Measurements from ENCODE around the gene DPP10.
"Not testable (repeated sequence)": the region's sequence is repeated elsewhere in the genome, so short reads cannot be mapped to it uniquely, and the experiment has no call there.

DPP10 gene

DNA sequence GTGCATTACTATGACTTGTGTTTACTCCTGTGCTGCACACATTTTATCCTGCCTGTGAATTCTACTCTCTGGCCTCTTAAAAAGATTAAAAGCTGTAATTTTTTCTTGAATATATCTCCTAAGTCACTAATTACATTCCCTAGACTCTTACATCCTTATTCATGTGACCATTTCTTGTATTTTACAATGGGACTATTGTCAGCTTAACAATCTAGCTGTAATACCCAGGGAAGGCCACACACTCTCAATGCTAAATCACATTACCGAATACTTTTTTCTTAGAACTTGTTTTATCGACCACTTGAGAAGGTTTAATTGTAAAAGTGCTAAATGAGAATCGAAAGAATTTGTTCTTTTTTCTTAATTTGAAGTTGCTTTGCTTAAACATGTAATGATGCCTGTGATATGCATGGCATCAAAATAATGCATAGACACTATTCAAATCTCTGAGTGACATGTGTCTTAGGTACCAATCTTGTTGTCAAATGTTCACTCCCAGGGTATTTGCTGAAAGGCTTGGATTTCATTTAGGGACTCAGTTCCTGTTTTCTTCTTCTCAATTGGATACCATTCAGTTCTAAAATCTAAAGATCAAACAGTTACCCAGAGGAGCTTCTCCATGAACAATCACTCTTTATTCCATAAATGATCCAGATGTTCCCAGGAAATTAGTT, 498.5 kb downstream of the DPP10 start:
- TF ChIP-seq ZNF384 (IDR thresholded peaks at IDR 0.05) = no peak
- TF ChIP-seq LEF1 (IDR thresholded peaks at IDR 0.05; ENCODE audit: borderline replicate concordance) = no peak
- TF ChIP-seq FOXM1 (IDR thresholded peaks at IDR 0.05; ENCODE audit: borderline replicate concordance) = no peak
- no peak for TF ChIP-seq HDGF (IDR thresholded peaks at IDR 0.05; ENCODE audit: borderline replicate concordance)
- POLR2A ChIA-PET = no interaction called here
- DNase-seq (ENCODE audit: extremely low spot score) = no peak
- CTCF ChIA-PET = no interaction called here

DNA sequence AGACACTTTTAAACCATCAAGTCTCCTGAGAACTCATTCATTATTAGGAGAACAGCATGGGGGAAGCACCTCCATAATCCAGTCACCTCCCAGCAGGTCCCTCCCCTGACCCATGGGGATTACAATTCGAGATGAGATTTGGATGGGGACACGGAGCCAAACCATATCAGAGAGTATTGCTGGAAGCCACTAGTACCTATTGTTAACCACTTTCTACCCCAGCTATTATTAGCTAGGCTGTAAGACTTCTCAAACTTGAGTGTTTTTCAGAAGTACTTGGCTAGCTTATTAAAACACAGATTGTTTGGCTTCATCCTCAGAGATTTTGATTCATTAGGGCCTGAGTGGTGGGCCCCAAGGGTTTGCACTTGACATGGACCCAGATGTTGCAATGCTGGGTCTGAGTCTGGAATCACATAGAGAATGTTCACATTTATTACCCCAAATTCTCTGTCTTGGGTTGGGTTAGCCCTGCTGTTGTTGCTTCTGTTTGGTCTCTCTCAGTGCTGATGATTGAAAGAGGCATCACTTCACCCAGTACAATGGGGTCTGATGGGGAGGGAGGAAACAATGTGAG, 506.9 kb downstream of the DPP10 start:
- no peak for DNase-seq (ENCODE audit: extremely low spot score)
- ChIA-PET CTCF (no interaction called here), POLR2A (no interaction called here)
- TF ChIP-seq FOXA1 (IDR thresholded peaks at IDR 0.05) = no peak
- TF ChIP-seq LEF1 (IDR thresholded peaks at IDR 0.05; ENCODE audit: borderline replicate concordance) = no peak

DNA sequence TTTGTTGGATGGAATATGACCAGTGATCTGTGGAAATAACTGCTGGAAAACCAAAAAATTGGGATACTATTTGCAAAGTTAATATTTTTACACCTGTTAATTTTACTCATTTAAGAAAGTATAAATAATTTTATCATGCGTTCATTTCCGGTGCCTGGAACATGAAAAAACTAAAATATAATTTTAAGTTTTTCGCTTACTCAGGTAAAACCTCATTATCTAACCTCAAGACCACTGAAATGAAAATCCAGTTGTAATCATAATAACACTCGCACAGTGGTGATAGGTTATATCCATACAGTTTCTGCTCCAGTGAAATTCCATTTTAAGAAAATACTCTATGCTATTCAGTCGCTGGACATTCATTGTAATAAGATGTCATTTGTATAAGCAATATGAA, 517.9 kb downstream of the DPP10 start:
- POLR2A ChIA-PET = no interaction called here
- CTCF ChIA-PET = no interaction called here
- TF ChIP-seq BHLHE40 (IDR thresholded peaks at IDR 0.05; ENCODE audit: borderline replicate concordance) (no peak), FOXA1 (IDR thresholded peaks at IDR 0.05) (no peak), ELF4 (IDR thresholded peaks at IDR 0.05) (no peak), ZNF384 (IDR thresholded peaks at IDR 0.05) (no peak), SUZ12 (IDR thresholded peaks at IDR 0.05) (no peak), SP1 (IDR thresholded peaks at IDR 0.05) (no peak), TARDBP (IDR thresholded peaks at IDR 0.05) (no peak), L3MBTL2 (conservative IDR thresholded peaks at IDR 0.05) (no peak), LEF1 (IDR thresholded peaks at IDR 0.05; ENCODE audit: borderline replicate concordance) (no peak), CTBP1 (IDR thresholded peaks at IDR 0.05; ENCODE audit: borderline replicate concordance) (no peak), HDGF (IDR thresholded peaks at IDR 0.05; ENCODE audit: borderline replicate concordance) (no peak), FOXM1 (IDR thresholded peaks at IDR 0.05; ENCODE audit: borderline replicate concordance) (no peak), FOXK2 (IDR thresholded peaks at IDR 0.05) (no peak), ARNT (IDR thresholded peaks at IDR 0.05) (no peak)
- TF ChIP-seq, protein P1, sequence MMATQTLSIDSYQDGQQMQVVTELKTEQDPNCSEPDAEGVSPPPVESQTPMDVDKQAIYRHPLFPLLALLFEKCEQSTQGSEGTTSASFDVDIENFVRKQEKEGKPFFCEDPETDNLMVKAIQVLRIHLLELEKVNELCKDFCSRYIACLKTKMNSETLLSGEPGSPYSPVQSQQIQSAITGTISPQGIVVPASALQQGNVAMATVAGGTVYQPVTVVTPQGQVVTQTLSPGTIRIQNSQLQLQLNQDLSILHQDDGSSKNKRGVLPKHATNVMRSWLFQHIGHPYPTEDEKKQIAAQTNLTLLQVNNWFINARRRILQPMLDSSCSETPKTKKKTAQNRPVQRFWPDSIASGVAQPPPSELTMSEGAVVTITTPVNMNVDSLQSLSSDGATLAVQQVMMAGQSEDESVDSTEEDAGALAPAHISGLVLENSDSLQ (IDR thresholded peaks at IDR 0.05) = no peak
- DNase-seq (ENCODE audit: extremely low spot score) = no peak

DNA sequence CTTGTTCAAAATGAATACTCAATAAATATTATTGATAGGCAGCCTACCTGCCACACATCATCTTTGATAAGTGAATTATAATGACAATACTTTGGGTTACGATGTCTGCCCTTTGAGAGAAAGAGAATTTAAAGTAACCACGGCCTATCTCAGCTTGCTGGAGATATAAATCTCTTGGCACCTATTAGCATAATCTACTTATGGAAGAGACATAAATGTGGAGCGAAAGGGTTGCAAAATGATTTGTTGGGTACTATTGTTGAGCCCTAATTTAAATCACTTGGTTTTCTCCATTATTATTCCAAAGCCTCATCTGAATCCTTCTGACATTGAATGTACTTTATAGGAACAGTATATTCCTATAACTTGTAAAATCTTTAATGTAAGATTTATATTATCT, 520.1 kb downstream of the DPP10 start:
- DNase-seq (ENCODE audit: extremely low spot score) = no peak
- ChIA-PET CTCF (no interaction called here), POLR2A (no interaction called here)
- TF ChIP-seq CTBP1 (IDR thresholded peaks at IDR 0.05; ENCODE audit: borderline replicate concordance) = no peak
- TF ChIP-seq NFRKB (IDR thresholded peaks at IDR 0.05) = no peak
- TF ChIP-seq BHLHE40 (IDR thresholded peaks at IDR 0.05; ENCODE audit: borderline replicate concordance) = no peak
- no peak for TF ChIP-seq ZNF384 (IDR thresholded peaks at IDR 0.05)
- no peak for TF ChIP-seq TARDBP (IDR thresholded peaks at IDR 0.05)
- no peak for TF ChIP-seq L3MBTL2 (conservative IDR thresholded peaks at IDR 0.05)
- TF ChIP-seq LEF1 (IDR thresholded peaks at IDR 0.05; ENCODE audit: borderline replicate concordance) = no peak
- no peak for TF ChIP-seq HDGF (IDR thresholded peaks at IDR 0.05; ENCODE audit: borderline replicate concordance)
- TF ChIP-seq SUZ12 (IDR thresholded peaks at IDR 0.05) = no peak
- no peak for TF ChIP-seq FOXM1 (IDR thresholded peaks at IDR 0.05; ENCODE audit: borderline replicate concordance)
- TF ChIP-seq FOXK2 (IDR thresholded peaks at IDR 0.05) = no peak
- TF ChIP-seq FOXA1 (IDR thresholded peaks at IDR 0.05) = no peak
- no peak for TF ChIP-seq ELF4 (IDR thresholded peaks at IDR 0.05)
- no peak for TF ChIP-seq SP1 (IDR thresholded peaks at IDR 0.05)
- TF ChIP-seq, protein P1 (IDR thresholded peaks at IDR 0.05) = no peak
- TF ChIP-seq ARNT (IDR thresholded peaks at IDR 0.05) = no peak

DNA sequence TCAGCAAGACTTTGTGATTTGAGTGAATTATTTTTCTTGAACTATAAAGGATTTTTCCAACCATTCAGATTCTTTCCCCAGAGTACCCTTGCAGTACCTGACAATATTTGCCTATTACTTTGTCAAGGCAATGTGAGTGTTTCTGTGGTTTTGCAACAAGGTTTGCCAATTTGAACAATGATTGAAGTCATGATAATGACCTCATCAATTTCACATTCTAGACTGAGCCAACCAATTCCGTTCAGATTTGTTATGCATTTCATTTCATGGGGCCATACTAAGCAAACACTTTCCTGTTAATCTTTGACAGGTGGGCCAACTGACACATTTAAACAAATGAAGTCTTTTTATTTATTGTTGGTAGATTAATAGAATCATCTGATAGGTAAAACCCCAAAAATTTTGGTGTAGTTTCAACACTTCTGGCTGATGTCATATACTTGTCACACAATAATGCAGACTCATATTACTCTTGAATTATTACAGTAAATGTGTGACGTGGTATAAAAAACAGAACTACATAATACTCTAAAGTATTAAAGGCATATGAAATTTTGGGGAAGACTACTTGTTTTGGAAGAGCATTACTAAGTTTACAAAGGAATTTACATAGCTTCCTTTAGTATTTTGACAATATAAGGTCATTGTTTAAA, 526.4 kb downstream of the DPP10 start:
- CTCF ChIA-PET = no interaction called here
- no peak for TF ChIP-seq TARDBP (IDR thresholded peaks at IDR 0.05)
- no peak for TF ChIP-seq FOXA1 (IDR thresholded peaks at IDR 0.05)
- TF ChIP-seq NFRKB (IDR thresholded peaks at IDR 0.05) = no peak
- no peak for TF ChIP-seq LEF1 (IDR thresholded peaks at IDR 0.05; ENCODE audit: borderline replicate concordance)
- TF ChIP-seq, protein P1 (IDR thresholded peaks at IDR 0.05) = no peak
- no peak for TF ChIP-seq SUZ12 (IDR thresholded peaks at IDR 0.05)
- no peak for TF ChIP-seq FOXK2 (IDR thresholded peaks at IDR 0.05)
- TF ChIP-seq BHLHE40 (IDR thresholded peaks at IDR 0.05; ENCODE audit: borderline replicate concordance) = no peak
- no peak for TF ChIP-seq L3MBTL2 (conservative IDR thresholded peaks at IDR 0.05)
- TF ChIP-seq SP1 (IDR thresholded peaks at IDR 0.05) = no peak
- TF ChIP-seq ELF4 (IDR thresholded peaks at IDR 0.05) = no peak
- TF ChIP-seq HDGF (IDR thresholded peaks at IDR 0.05; ENCODE audit: borderline replicate concordance) = no peak
- no peak for TF ChIP-seq FOXM1 (IDR thresholded peaks at IDR 0.05; ENCODE audit: borderline replicate concordance)
- no peak for TF ChIP-seq ZNF384 (IDR thresholded peaks at IDR 0.05)
- TF ChIP-seq CTBP1 (IDR thresholded peaks at IDR 0.05; ENCODE audit: borderline replicate concordance) = no peak
- TF ChIP-seq ARNT (IDR thresholded peaks at IDR 0.05) = no peak
- DNase-seq (ENCODE audit: extremely low spot score) = no peak
- POLR2A ChIA-PET = no interaction called here

DNA sequence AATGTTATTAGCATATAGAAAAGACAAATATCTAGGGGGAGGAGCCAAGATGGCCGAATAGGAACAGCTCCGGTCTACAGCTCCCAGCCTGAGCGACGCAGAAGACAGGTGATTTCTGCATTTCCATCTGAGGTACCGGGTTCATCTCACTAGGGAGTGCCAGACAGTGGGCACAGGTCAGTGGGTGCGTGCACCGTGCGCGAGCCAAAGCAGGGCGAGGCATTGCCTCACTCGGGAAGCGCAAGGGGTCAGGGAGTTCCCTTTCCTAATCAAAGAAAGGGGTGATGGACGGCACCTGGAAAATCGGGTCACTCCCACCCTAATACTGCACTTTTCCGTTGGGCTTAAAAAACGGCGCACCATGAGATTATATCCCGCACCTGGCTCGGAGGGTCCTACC, 561.9 kb downstream of the DPP10 start:
- DNase-seq (ENCODE audit: extremely low spot score); CTCF ChIA-PET; POLR2A ChIA-PET: not testable (repeated sequence)
